Small intestine (tissue), 7 donors: ENCODE measurements around the gene SEC16A. TPM values are rescaled to one million over a fixed set of nuclear protein-coding genes. Genes with fewer than 3 reads are reported as not detected.

Source experiments
- DNase-seq, 2 donors: peaks; one replicate each; pipeline versions ENCODE4 v3.0.0 to v3.0.0-alpha.2; 2013
- FAIRE-seq: peaks from 2 replicates; lab custom pipeline; 2012; peaks lifted over from hg19 to GRCh38; lab: Jason Lieb, UNC
- H3K27ac ChIP-seq, 3 donors: one replicate each; pipeline ENCODE4 v1.5.1; 2013; ENCODE audit warnings: low read length in 2 of 3, mild to moderate bottlenecking in 2 of 3, control low read depth in 1 of 3, inconsistent platforms in 1 of 3, low read depth in 1 of 3, moderate library complexity in 1 of 3
- H3K27me3 ChIP-seq, 3 donors: one replicate each; pipeline ENCODE4 v1.6.1; 2013; ENCODE audit warnings: low read length in 3 of 3, inconsistent platforms in 1 of 3; ENCODE audit not compliant: control insufficient read depth in 3 of 3, insufficient read depth in 3 of 3
- H3K36me3 ChIP-seq, 3 donors: one replicate each; pipeline ENCODE4 v1.6.1; 2013; ENCODE audit warnings: low read length in 3 of 3, inconsistent platforms in 1 of 3, low read depth in 1 of 3, mild to moderate bottlenecking in 1 of 3, moderate library complexity in 1 of 3; ENCODE audit not compliant: control insufficient read depth in 3 of 3, insufficient read depth in 2 of 3
- H3K4me1 ChIP-seq, 3 donors: one replicate each; pipeline ENCODE4 v1.6.1; 2013; ENCODE audit warnings: low read length in 2 of 3, inconsistent platforms in 1 of 3, low read depth in 1 of 3, mild to moderate bottlenecking in 1 of 3, moderate library complexity in 1 of 3; ENCODE audit not compliant: control insufficient read depth in 3 of 3, insufficient read depth in 2 of 3
- H3K4me3 ChIP-seq, 3 donors: one replicate each; pipeline ENCODE4 v1.5.1; 2013; ENCODE audit warnings: low read length in 3 of 3, control low read depth in 1 of 3, inconsistent platforms in 1 of 3, low read depth in 1 of 3, mild to moderate bottlenecking in 1 of 3, moderate library complexity in 1 of 3
- H3K9me3 ChIP-seq, 2 donors: one replicate each; pipeline ENCODE4 v1.6.1; 2013; ENCODE audit warnings: low read depth in 1 of 2, low read length in 1 of 2; ENCODE audit not compliant: control insufficient read depth in 2 of 2, insufficient read depth in 1 of 2
- WGBS, 3 donors: extraction: QIAGEN DNeasy Blood & Tissue Kit; methylation state at CpG; one replicate each; pipeline ENCODE4 v1.1.7; 2013; 5-methylcytosine and 5-hydroxymethylcytosine counted together
- polyA plus RNA-seq, 4 donors: library from polyadenylated mRNA; stranded (reverse) in 3 of 4; unstranded in 1 of 4; fragments of 200-250 nt in 3 of 4; fragments of 120-200 nt in 1 of 4; gene quantifications; one replicate each; pipeline versions ENCODE4 v1.2.1 to v1.2.3, GENCODE V29; 2013
- donor health status: healthy with polysubstance abuse.
- donor health status: control.
- donor health status: control.
- donor health status: Bipolar disorder and iron deficiency.
- donor health status: healthy.

The SEC16A gene
- polyA plus RNA-seq, 4 donors: 37.4 to 54.8 (median 39.7) TPM

DNA sequence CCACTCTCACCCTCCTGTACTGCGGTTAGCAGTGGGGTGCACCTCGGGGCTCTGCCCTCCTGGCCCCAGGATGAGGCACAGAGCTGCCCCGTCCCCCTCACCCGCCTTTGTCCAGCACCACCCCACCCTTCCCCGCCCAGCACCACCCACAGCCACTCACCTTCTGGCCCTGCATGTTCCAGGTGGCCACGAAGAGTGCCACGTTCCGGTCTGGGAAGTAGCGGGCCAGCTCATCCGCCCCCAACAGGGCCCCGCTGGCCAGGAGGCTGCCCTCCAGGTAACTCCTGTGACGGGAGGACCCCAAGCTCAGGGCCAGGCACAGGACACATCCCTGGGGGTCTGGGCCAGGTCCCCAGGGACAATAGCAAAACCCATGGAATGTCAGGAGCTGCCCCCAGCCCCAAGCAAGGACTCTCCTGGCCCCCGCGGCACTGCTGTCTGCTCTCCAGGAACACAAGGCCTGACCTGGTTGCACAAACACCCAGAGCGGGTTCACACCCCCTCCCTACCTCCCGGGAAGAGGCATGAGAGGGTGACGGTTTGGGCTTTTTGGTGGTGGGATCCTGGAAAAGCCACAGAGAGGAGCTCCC, 48.2 kb downstream of the SEC16A start:
- Histone ChIP-seq H3K9me3 (no peaks in the 10 kb centered on the region), H3K4me3 (no peak overlapping the region), H3K27me3 (no peaks in the 10 kb centered on the region), H3K4me1 (peaks cover 3 to 11% (median 11%) of the 10 kb centered on the region in 3 donors), H3K27ac (no peak overlapping the region), H3K36me3 (peaks cover 0 to 75% (median 9%) of the 10 kb centered on the region in 3 donors)
- no peak for DNase-seq
- FAIRE-seq: no peak
- 89 to 93% (median 90%) methylated on average over 14 to 17 of the region's 17 CpGs for WGBS, 3 donors

- 91 to 93% (median 91%) methylated on average over 34 to 37 of the region's 37 CpGs for WGBS, 3 donors
- Histone ChIP-seq H3K4me1 (peaks cover 3 to 11% (median 11%) of the 10 kb centered on the region in 3 donors), H3K36me3 (peaks cover 0 to 82% (median 9%) of the 10 kb centered on the region in 3 donors), H3K9me3 (no peaks in the 10 kb centered on the region), H3K27ac (no peak overlapping the region), H3K27me3 (no peaks in the 10 kb centered on the region), H3K4me3 (no peak overlapping the region)
- DNase-seq (no peak), FAIRE-seq (no peak)
Measured at GRCh38 chr9:136433849-136434579, 48.8 kb downstream of the SEC16A start.

GRCh38 chr9:136433043-136433715, 49.7 kb downstream of the SEC16A start:
- no peak for DNase-seq
- Histone ChIP-seq H3K27ac (no peak overlapping the region), H3K27me3 (no peaks in the 10 kb centered on the region), H3K36me3 (peaks cover 0 to 87% (median 9%) of the 10 kb centered on the region in 3 donors), H3K4me3 (no peak overlapping the region), H3K9me3 (no peaks in the 10 kb centered on the region), H3K4me1 (peaks cover 3 to 9% (median 9%) of the 10 kb centered on the region in 3 donors)
- 90 to 93% (median 91%) methylated on average over 32 to 36 of the region's 36 CpGs for WGBS, 3 donors
- FAIRE-seq: no peak

DNA sequence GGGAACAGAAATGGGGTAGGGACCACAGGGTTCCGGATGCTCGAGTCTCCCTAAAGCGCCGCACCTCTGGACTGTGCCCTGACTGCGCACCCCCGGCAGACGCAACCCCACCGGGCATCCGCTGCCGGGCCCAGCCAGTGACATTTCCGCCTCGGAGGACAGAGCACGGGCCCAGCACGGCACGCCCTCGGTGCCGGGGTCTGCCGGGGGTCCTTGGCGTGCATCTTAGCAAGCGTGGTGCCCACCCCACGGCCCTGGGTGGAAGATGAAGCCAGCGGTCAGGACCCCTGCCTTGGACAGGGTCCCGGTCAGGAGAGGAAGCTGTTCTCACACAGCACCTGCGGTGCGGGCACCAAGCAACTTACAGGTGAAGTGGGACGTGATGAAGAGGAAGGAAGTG, 50.2 kb downstream of the SEC16A start:
- FAIRE-seq: no peak
- peaks cover 0 to 81% (median 9%) of the 10 kb centered on the region in 3 donors for H3K36me3 ChIP-seq

GRCh38 chr9:136431782-136432350, 51.0 kb downstream of the SEC16A start:
- peaks cover 0 to 78% (median 9%) of the 10 kb centered on the region in 3 donors for H3K36me3 ChIP-seq
- no peak for FAIRE-seq
- WGBS, 3 donors: 93 to 96% (median 94%) methylated on average over 28 to 36 of the region's 36 CpGs

More for the DNA sequence above, 50.2 kb downstream of the SEC16A start:
- H3K27ac ChIP-seq: no peak overlapping the region
- H3K4me3 ChIP-seq: no peak overlapping the region
- WGBS, 3 donors: 89 to 96% (median 94%) methylated on average over 26 of the region's 26 CpGs
- no peak for DNase-seq
- H3K27me3 ChIP-seq: no peaks in the 10 kb centered on the region
- H3K4me1 ChIP-seq: peaks cover under 1 to 3% (median 3%) of the 10 kb centered on the region in 3 donors
- no peaks in the 10 kb centered on the region for H3K9me3 ChIP-seq

DNA sequence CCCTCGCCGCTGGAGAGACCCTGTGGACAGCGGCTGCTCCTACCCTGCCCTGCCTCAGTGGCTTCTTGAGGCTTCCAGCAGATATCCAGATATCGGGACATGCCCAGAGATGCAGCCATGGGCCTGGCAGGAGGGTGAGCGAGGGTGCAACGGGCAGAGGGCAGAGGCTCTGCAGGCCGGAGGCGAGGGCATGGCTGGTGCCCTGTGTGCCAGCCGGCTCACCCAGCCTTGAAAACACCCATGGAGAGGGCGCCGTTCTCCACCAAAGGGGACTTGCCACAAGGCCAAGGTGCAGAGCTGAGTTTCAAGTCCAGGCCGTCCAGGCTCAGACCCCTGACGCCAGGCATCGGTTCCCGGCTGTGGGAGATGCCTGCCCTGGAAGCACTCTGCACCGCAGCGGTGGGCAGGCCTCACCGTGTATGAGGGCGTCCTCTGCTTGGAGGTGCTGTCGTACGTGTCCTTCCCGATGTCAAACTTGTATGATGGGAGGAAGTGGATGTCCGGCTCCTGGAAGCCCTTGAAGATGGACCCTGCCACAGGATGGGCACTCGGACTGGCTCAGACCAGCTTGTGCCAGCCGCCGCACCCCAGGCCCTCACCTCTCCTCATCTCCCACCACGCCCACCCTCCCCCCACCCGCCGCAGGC, 52.1 kb downstream of the SEC16A start:
- Histone ChIP-seq H3K36me3 (peaks cover 0 to 78% (median 9%) of the 10 kb centered on the region in 3 donors), H3K9me3 (no peaks in the 10 kb centered on the region), H3K4me3 (no peak overlapping the region), H3K27ac (no peak overlapping the region), H3K4me1 (no peaks in the 10 kb centered on the region), H3K27me3 (no peaks in the 10 kb centered on the region)
- DNase-seq (no peak), FAIRE-seq (no peak)
- 91 to 94% (median 94%) methylated on average over 23 to 29 of the region's 29 CpGs for whole genome bisulfite sequencing, 3 donors

More at GRCh38 chr9:136431782-136432350, 51.0 kb downstream of the SEC16A start:
- no peak overlapping the region for H3K4me3 ChIP-seq
- no peaks in the 10 kb centered on the region for H3K4me1 ChIP-seq
- H3K27me3 ChIP-seq: no peaks in the 10 kb centered on the region
- no peak for DNase-seq
- no peak overlapping the region for H3K27ac ChIP-seq
- H3K9me3 ChIP-seq: no peaks in the 10 kb centered on the region

GRCh38 chr9:136429683-136430491, 53.0 kb downstream of the SEC16A start:
- DNase-seq (no peak), FAIRE-seq (no peak)
- no peak overlapping the region for H3K27ac ChIP-seq
- H3K36me3 ChIP-seq: peaks cover 0 to 77% (median 10%) of the 10 kb centered on the region in 3 donors
- H3K9me3 ChIP-seq: no peaks in the 10 kb centered on the region
- no peak overlapping the region for H3K4me3 ChIP-seq
- H3K4me1 ChIP-seq: no peaks in the 10 kb centered on the region
- 82 to 90% (median 83%) methylated on average over 28 to 32 of the region's 32 CpGs for WGBS, 3 donors
- H3K27me3 ChIP-seq: no peaks in the 10 kb centered on the region
